ENCODE data around the gene CCDC70. TPM values are rescaled to one million over a fixed set of nuclear protein-coding genes. Genes with fewer than 3 reads are reported as not detected.
"Not testable (repeated sequence)": the region's sequence is repeated elsewhere in the genome, so short reads cannot be mapped to it uniquely, and the experiment has no call there.

CCDC70 gene
- total RNA-seq, 1 donor from 2014 or later = not detected

- Mint-ChIP-seq H3K4me3 (no peak overlapping the region), H3K27ac (no peak overlapping the region), H3K9me3 (no peaks in the 10 kb centered on the region), H3K4me1 (no peaks in the 10 kb centered on the region), H3K27me3 (peaks cover 13% of the 10 kb centered on the region), H3K36me3 (ENCODE audit: low read depth) (no peaks in the 10 kb centered on the region)
- intact Hi-C loops (cut with micrococcal nuclease) = no loop called here
- DNase-seq = no peak
Measured at GRCh38 chr13:51885651-51886050, 23.9 kb downstream of the CCDC70 start.

GRCh38 chr13:51887468-51887867 lies 25.7 kb downstream of the CCDC70 start:
- Mint-ChIP-seq H3K27me3 (peaks cover 17% of the 10 kb centered on the region), H3K4me3 (no peak overlapping the region), H3K4me1 (no peaks in the 10 kb centered on the region), H3K27ac (no peak overlapping the region), H3K36me3 (ENCODE audit: low read depth) (no peaks in the 10 kb centered on the region), H3K9me3 (no peaks in the 10 kb centered on the region)
- no peak for DNase-seq
- intact Hi-C loops (cut with micrococcal nuclease) = no loop called here

GRCh38 chr13:51892657-51893056 lies 30.9 kb downstream of the CCDC70 start:
- Mint-ChIP-seq H3K4me3 (no peak overlapping the region), H3K4me1 (no peaks in the 10 kb centered on the region), H3K27me3 (peaks cover 9% of the 10 kb centered on the region), H3K36me3 (ENCODE audit: low read depth) (no peaks in the 10 kb centered on the region), H3K27ac (no peak overlapping the region), H3K9me3 (no peaks in the 10 kb centered on the region)
- DNase-seq = no peak
- intact Hi-C loops (cut with micrococcal nuclease) = no loop called here

- intact Hi-C loops (cut with micrococcal nuclease) = no loop called here
- Mint-ChIP-seq H3K36me3 (ENCODE audit: low read depth) (no peaks in the 10 kb centered on the region), H3K27ac (no peak overlapping the region), H3K27me3 (peaks cover 8% of the 10 kb centered on the region), H3K4me1 (no peaks in the 10 kb centered on the region), H3K4me3 (no peak overlapping the region), H3K9me3 (no peaks in the 10 kb centered on the region)
- no peak for DNase-seq
Measured at GRCh38 chr13:51894239-51894638, 32.5 kb downstream of the CCDC70 start.

- H3K27me3 Mint-ChIP-seq = peaks cover 13% of the 10 kb centered on the region
- no peak overlapping the region for H3K4me3 Mint-ChIP-seq
- no peak overlapping the region for H3K27ac Mint-ChIP-seq
- H3K36me3 Mint-ChIP-seq (ENCODE audit: low read depth) = no peaks in the 10 kb centered on the region
- DNase-seq = peak; percentile 83
- no peaks in the 10 kb centered on the region for H3K9me3 Mint-ChIP-seq
- intact Hi-C loops (cut with micrococcal nuclease) = loop anchor here (1.0 to 5.0 kb wide), 2 partner anchors 231 to 301 kb away; no protein-coding TSS in a partner anchor
- no peaks in the 10 kb centered on the region for H3K4me1 Mint-ChIP-seq
Measured at GRCh38 chr13:51895906-51896888, 34.4 kb downstream of the CCDC70 start.

- H3K4me1 Mint-ChIP-seq = peaks cover 4% of the 10 kb centered on the region
- no peak overlapping the region for H3K27ac Mint-ChIP-seq
- no peaks in the 10 kb centered on the region for H3K9me3 Mint-ChIP-seq
- no peak overlapping the region for H3K4me3 Mint-ChIP-seq
- H3K36me3 Mint-ChIP-seq (ENCODE audit: low read depth) = no peaks in the 10 kb centered on the region
- peaks cover 14% of the 10 kb centered on the region for H3K27me3 Mint-ChIP-seq
- DNase-seq = no peak
- intact Hi-C loops (cut with micrococcal nuclease) = no loop called here
Measured at GRCh38 chr13:51900471-51900870, 38.7 kb downstream of the CCDC70 start.

GRCh38 chr13:51902776-51903175 lies 41.0 kb downstream of the CCDC70 start:
- Mint-ChIP-seq H3K4me1 (peaks cover 10% of the 10 kb centered on the region), H3K27me3 (peaks cover 14% of the 10 kb centered on the region), H3K36me3 (ENCODE audit: low read depth) (peaks cover 2% of the 10 kb centered on the region), H3K9me3 (no peaks in the 10 kb centered on the region), H3K27ac (no peak overlapping the region), H3K4me3 (no peak overlapping the region)
- intact Hi-C loops (cut with micrococcal nuclease) = no loop called here
- no peak for DNase-seq

GRCh38 chr13:51905787-51906186 lies 44.0 kb downstream of the CCDC70 start:
- Mint-ChIP-seq H3K9me3 (no peaks in the 10 kb centered on the region), H3K4me1 (peaks cover 27% of the 10 kb centered on the region), H3K27me3 (peaks cover 6% of the 10 kb centered on the region), H3K4me3 (no peak overlapping the region), H3K36me3 (ENCODE audit: low read depth) (peaks cover 2% of the 10 kb centered on the region), H3K27ac (no peak overlapping the region)
- intact Hi-C loops (cut with micrococcal nuclease) = no loop called here
- no peak for DNase-seq

GRCh38 chr13:51906581-51906980 lies 44.8 kb downstream of the CCDC70 start:
- DNase-seq = no peak
- Mint-ChIP-seq H3K27ac (no peak overlapping the region), H3K4me1 (peaks cover 29% of the 10 kb centered on the region), H3K27me3 (peaks cover 5% of the 10 kb centered on the region), H3K9me3 (no peaks in the 10 kb centered on the region), H3K4me3 (no peak overlapping the region), H3K36me3 (ENCODE audit: low read depth) (peaks cover 2% of the 10 kb centered on the region)
- intact Hi-C loops (cut with micrococcal nuclease) = no loop called here

- peak overlapping the region; percentile 12 for H3K27ac Mint-ChIP-seq
- no peaks in the 10 kb centered on the region for H3K9me3 Mint-ChIP-seq
- H3K36me3 Mint-ChIP-seq (ENCODE audit: low read depth) = peaks cover 2% of the 10 kb centered on the region
- no peak overlapping the region for H3K4me3 Mint-ChIP-seq
- intact Hi-C loops (cut with micrococcal nuclease) = no loop called here
- peaks cover 2% of the 10 kb centered on the region for H3K27me3 Mint-ChIP-seq
- peaks cover 29% of the 10 kb centered on the region for H3K4me1 Mint-ChIP-seq
- no peak for DNase-seq
Measured at GRCh38 chr13:51907040-51907732, 45.4 kb downstream of the CCDC70 start.

- Mint-ChIP-seq H3K4me3 (peak overlapping the region; percentile 43), H3K4me1 (peaks cover 30% of the 10 kb centered on the region), H3K27ac (peak overlapping the region; percentile 65)
- intact Hi-C loops (cut with micrococcal nuclease) = loop anchor here (1.0 kb wide), 1 partner anchor 90 kb away; no protein-coding TSS in a partner anchor
- not testable (repeated sequence) for H3K27me3 Mint-ChIP-seq; H3K9me3 Mint-ChIP-seq; H3K36me3 Mint-ChIP-seq (ENCODE audit: low read depth); DNase-seq
Measured at GRCh38 chr13:51909265-51909664, 47.5 kb downstream of the CCDC70 start.

GRCh38 chr13:51910508-51910907 lies 48.7 kb downstream of the CCDC70 start:
- Mint-ChIP-seq H3K36me3 (ENCODE audit: low read depth) (peaks cover 2% of the 10 kb centered on the region), H3K4me3 (no peak overlapping the region), H3K27ac (no peak overlapping the region), H3K4me1 (peaks cover 30% of the 10 kb centered on the region), H3K9me3 (no peaks in the 10 kb centered on the region), H3K27me3 (no peaks in the 10 kb centered on the region)
- intact Hi-C loops (cut with micrococcal nuclease) = no loop called here
- DNase-seq = no peak

- peaks cover 27% of the 10 kb centered on the region for H3K4me1 Mint-ChIP-seq
- intact Hi-C loops (cut with micrococcal nuclease) = no loop called here
- DNase-seq = no peak
- peaks cover 2% of the 10 kb centered on the region for H3K36me3 Mint-ChIP-seq (ENCODE audit: low read depth)
- peaks cover 4% of the 10 kb centered on the region for H3K27me3 Mint-ChIP-seq
- no peak overlapping the region for H3K27ac Mint-ChIP-seq
- H3K4me3 Mint-ChIP-seq = no peak overlapping the region
- H3K9me3 Mint-ChIP-seq = no peaks in the 10 kb centered on the region
Measured at GRCh38 chr13:51912091-51912490, 50.3 kb downstream of the CCDC70 start.
